Heart right ventricle (tissue), 16 donors: ENCODE measurements around the gene GSTA2. TPM values are rescaled to one million over a fixed set of nuclear protein-coding genes. Genes with fewer than 3 reads are reported as not detected.

Source experiments
- ATAC-seq, 8 donors: fragments of 200-7000 bp; cut with Tn5 transposase; one replicate each; pipeline ENCODE4 v1.9.1; 2020; ENCODE audit warnings: mild to moderate bottlenecking in 8 of 8, moderate library complexity in 8 of 8, moderate number of reproducible peaks in 1 of 8
- DNase-seq, 2 donors: peaks; one replicate each; pipeline ENCODE4 v3.0.0-alpha.2; 2020
- H3K27ac ChIP-seq, 10 donors: fragments of 200-600 bp; sonication (generic) in 2 of 10; one replicate each; pipeline versions ENCODE4 v1.5.0 to v1.8.0; 2020 to 2022; ENCODE audit warnings: mild to moderate bottlenecking in 3 of 10
- H3K27me3 ChIP-seq, 7 donors: fragments of 200-600 bp; one replicate each; pipeline ENCODE4 v1.8.0; 2021 to 2022; ENCODE audit warnings: mild to moderate bottlenecking in 2 of 7
- H3K36me3 ChIP-seq, 9 donors: fragments of 200-600 bp; sonication (generic) in 1 of 9; one replicate each; pipeline versions ENCODE4 v1.5.0 to v1.8.0; 2020 to 2022; ENCODE audit warnings: mild to moderate bottlenecking in 2 of 9
- H3K4me1 ChIP-seq, 9 donors: fragments of 200-600 bp; sonication (generic) in 1 of 9; one replicate each; pipeline versions ENCODE4 v1.5.0 to v1.8.0; 2020 to 2022; ENCODE audit warnings: mild to moderate bottlenecking in 4 of 9
- H3K4me3 ChIP-seq, 10 donors: fragments of 200-600 bp; sonication (generic) in 2 of 10; one replicate each; pipeline versions ENCODE4 v1.5.0 to v1.8.0; 2020 to 2022; ENCODE audit warnings: mild to moderate bottlenecking in 7 of 10, moderate library complexity in 2 of 10
- H3K9me3 ChIP-seq, 11 donors: fragments of 200-600 bp in 10 of 11; sonication (generic) in 2 of 11; one replicate each; pipeline versions ENCODE4 v1.5.0 to v1.8.0; 2013 to 2022; ENCODE audit warnings: mild to moderate bottlenecking in 2 of 11, control low read depth in 1 of 11, moderate library complexity in 1 of 11
- CTCF ChIP-seq, 9 donors: fragments of 200-600 bp; sonication (generic) in 2 of 9; IDR thresholded peaks; one replicate each; pipeline versions ENCODE4 v1.5.0 to v1.8.0; 2021 to 2022; ENCODE audit warnings: antibody characterized with exemption in 9 of 9, mild to moderate bottlenecking in 5 of 9, moderate library complexity in 1 of 9
- WGBS, 2 donors: extraction: QIAGEN DNeasy Blood & Tissue Kit; methylation state at CpG; one replicate each; pipeline ENCODE4 v1.1.7; 2013; ENCODE audit warnings: inconsistent platforms in 1 of 2; 5-methylcytosine and 5-hydroxymethylcytosine counted together
- intact Hi-C, 10 donors: fragments of 100-400 bp; cut with DNase I; formaldehyde crosslinking; loops; one replicate each; pipeline versions ENCODE4 v1.11.1 to v1.14.2; 2022
- polyA plus RNA-seq, 2 donors: library from polyadenylated mRNA; stranded (reverse); fragments of 200-250 nt; gene quantifications; one replicate each; pipeline ENCODE4 v1.2.3, GENCODE V29; 2013
- total RNA-seq, 10 donors: library from RNA; stranded (reverse); fragmentation: NEBNext Ultra II Directional in 3 of 10; extraction: Animal tissue kit (Norgen Biotek cat#: 25700) in 3 of 10; gene quantifications; one replicate each; pipeline versions ENCODE4 v1.2.1 to v1.2.4, GENCODE V29; 2021 to 2023
- donor health status: Arrhythmogenic right ventricular cardiomyopathy.
- donor health status: ischemic (EF 13 %, LVEDD 7.1; RV severe dilation, severe dysfunction).
- donor health status: healthy with polysubstance abuse.
- donor health status: DM: no; HTN: yes; CAD: no.
- donor health status: DM: no; HTN: no; CAD: no.
- donor health status: ischemic (EF 25% LVEDD 6.9; RV normal size, moderate dysfunction).
- donor health status: ischemic (EF 25% LVEDD 5.7; RV mildly dilated, moderate dysfunction).
- donor health status: healthy.
- donor health status: DM: yes; HTN: yes; CAD: no.
- donor health status: Ischemic cardiomyopathy.
- donor health status: ischemic (EF 35%, LVEDD 5.7; RV mildly dilated, moderate dysfunction).
- donor health status: nonischemic (EF 11% LVEDD 7.7; RV severe dilation, severe dysfunction).
- donor health status: DM: yes; HTN: yes; CAD: no.
- donor health status: PGD.
- donor health status: ischemic (EF 29% LVEDD 5.4; RV normal size, mild dysfunction).
- donor health status: nonischemic (EF 23%, LVEDD 6.1; RV moderate dilation, normal function).

Gene GSTA2
- total and polyA plus RNA-seq, 12 donors: not detected

GRCh38 chr6:52729576-52729975 lies 33.7 kb downstream of the GSTA2 start:
- TF ChIP-seq CTCF (IDR thresholded peaks at IDR 0.05): no peak
- Histone ChIP-seq H3K27ac (no peak overlapping the region), H3K36me3 (no peaks in the 10 kb centered on the region), H3K27me3 (no peaks in the 10 kb centered on the region), H3K4me3 (no peak overlapping the region), H3K4me1 (peaks cover 0 to 4% (median 0%) of the 10 kb centered on the region in 9 donors), H3K9me3 (no peaks in the 10 kb centered on the region)
- intact Hi-C loops: no loop called here
- no peak for ATAC-seq
- WGBS, 2 donors: 75 to 79% methylated on average over 1 of the region's 1 CpG
- DNase-seq: no peak

- Histone ChIP-seq H3K4me3 (no peak overlapping the region), H3K36me3 (no peaks in the 10 kb centered on the region), H3K27ac (no peak overlapping the region), H3K4me1 (peaks cover 0 to 6% (median 0%) of the 10 kb centered on the region in 9 donors), H3K9me3 (no peaks in the 10 kb centered on the region), H3K27me3 (no peaks in the 10 kb centered on the region)
- WGBS, 2 donors: 53 to 58% methylated on average over 3 of the region's 3 CpGs
- DNase-seq (no peak), ATAC-seq (no peak)
- intact Hi-C loops: no loop called here
- no peak for TF ChIP-seq CTCF (IDR thresholded peaks at IDR 0.05)
These were observed 34.9 kb downstream of the GSTA2 start for GRCh38 chr6:52728394-52728793.

GRCh38 chr6:52727908-52728307 lies 35.4 kb downstream of the GSTA2 start:
- H3K36me3 ChIP-seq: no peaks in the 10 kb centered on the region
- H3K4me1 ChIP-seq: peaks cover 0 to 6% (median 0%) of the 10 kb centered on the region in 9 donors
- H3K4me3 ChIP-seq: no peak overlapping the region
- no peak for DNase-seq
- no peak for ATAC-seq
- no peak for TF ChIP-seq CTCF (IDR thresholded peaks at IDR 0.05)
- no peak overlapping the region for H3K27ac ChIP-seq
- intact Hi-C loops: no loop called here
- no peaks in the 10 kb centered on the region for H3K27me3 ChIP-seq
- WGBS, 2 donors: 84 to 89% methylated on average over 2 of the region's 2 CpGs
- no peaks in the 10 kb centered on the region for H3K9me3 ChIP-seq

- peaks cover 0 to 6% (median 0%) of the 10 kb centered on the region in 9 donors for H3K4me1 ChIP-seq
- WGBS, 2 donors: 84 to 86% methylated on average over 15 of the region's 15 CpGs
- intact Hi-C loops: no loop called here
These were observed 36.3 kb downstream of the GSTA2 start for GRCh38 chr6:52726741-52727535.

More at GRCh38 chr6:52726741-52727535, 36.3 kb downstream of the GSTA2 start:
- Histone ChIP-seq H3K36me3 (no peaks in the 10 kb centered on the region), H3K9me3 (no peaks in the 10 kb centered on the region), H3K4me3 (no peak overlapping the region), H3K27ac (no peak overlapping the region), H3K27me3 (no peaks in the 10 kb centered on the region)
- DNase-seq (no peak), ATAC-seq (no peak)
- no peak for TF ChIP-seq CTCF (IDR thresholded peaks at IDR 0.05)
